ENCODE data around the gene ATCAY. TPM values are rescaled to one million over a fixed set of nuclear protein-coding genes. Genes with fewer than 3 reads are reported as not detected.

The ATCAY gene
- total RNA-seq, 1 donor from 2014 or later = 0.98 TPM

DNA sequence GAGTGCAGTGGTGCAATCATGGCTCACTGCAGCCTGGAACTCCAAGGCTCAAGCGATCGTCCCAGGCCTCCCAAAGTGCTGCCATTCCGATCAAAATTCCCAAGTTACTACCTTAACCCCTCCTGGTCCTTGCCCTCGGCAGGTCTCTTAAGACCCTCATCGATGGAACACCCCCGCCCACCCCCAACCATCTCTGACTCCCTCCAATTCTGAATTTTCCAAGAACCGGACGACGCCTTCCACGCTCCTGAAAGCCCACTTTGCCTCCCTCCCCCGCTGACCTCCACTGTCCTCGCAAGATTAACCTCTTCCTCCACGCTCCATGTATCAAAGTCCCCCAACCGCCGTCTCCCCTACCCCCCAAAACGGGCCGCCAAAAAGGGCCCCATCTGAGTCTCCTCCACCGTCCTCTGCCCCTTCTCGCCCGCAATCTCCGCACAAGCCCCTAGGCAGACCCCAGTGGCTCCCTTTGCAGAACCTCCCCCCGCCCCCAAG lies 89.9 kb downstream of the ATCAY start:
- H3K4me1 ChIP-seq = peaks cover 49% of the 10 kb centered on the region
- no peak for TF ChIP-seq POLR2AphosphoS5 (IDR thresholded peaks at IDR 0.05; ENCODE audit: insufficient read depth in 1 of 2, low read depth in 1 of 2)
- intact Hi-C loops (cut with DNase I) = no loop called here

DNA sequence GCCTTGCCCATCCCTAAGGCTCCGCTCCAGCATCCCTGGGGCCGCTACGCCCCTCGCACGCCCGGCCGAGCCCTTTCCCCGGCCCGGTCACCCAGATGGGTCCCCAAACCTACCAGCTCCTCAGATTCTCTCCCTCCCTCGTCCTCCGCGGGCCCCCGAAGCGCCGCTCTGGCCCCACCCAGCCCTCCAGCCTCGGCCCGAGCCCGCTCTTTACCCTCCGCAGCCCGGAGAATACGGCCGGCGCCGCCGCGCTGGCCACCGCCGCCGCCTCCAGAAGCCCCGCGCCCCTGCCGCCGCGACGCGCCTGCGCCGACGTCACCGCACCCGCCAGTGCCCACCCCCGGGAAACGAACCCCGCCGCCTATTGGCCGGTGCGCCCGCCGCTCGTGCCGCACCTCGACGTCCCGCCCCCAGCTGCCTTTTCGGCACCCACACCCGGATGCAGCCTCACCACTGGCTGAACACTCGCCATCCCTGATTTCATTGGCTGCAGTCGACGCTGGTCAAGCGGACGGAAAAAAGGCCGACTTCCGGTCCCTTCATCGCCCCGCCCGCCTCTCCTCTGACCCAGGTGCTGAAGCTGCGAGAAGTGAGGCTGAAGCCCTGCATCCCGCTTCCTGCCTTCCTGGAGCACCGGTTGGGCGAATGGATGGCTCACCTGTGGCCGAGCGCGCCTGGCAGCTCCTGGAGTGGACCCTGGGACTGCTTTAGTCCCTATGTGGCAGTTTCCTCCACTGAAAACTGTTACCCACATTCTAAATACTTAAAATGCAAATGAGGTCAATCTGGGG lies 90.5 kb downstream of the ATCAY start, which contains the start of gene DAPK3:
Gene DAPK3, minus strand, starts transcription at position 292 of the 791 bp plus-strand sequence. CDS start 1,364 bp downstream, outside the sequence.
- TF ChIP-seq CTCF (IDR thresholded peaks at IDR 0.05) (no peak), POLR2A (IDR thresholded peaks at IDR 0.05) (peak; percentile 51 to 97), POLR2AphosphoS5 (IDR thresholded peaks at IDR 0.05; ENCODE audit: insufficient read depth in 1 of 2, low read depth in 1 of 2) (peak; percentile 70 to 78)
- Histone ChIP-seq H3K4me1 (peaks cover 45% of the 10 kb centered on the region), H3K36me3 (peaks cover 0 to 25% of the 10 kb centered on the region in 2 donors), H3K4me3 (peak within 1 kb of the TSS; percentile 98 to 99), H3K27ac (peak within 1 kb of the TSS; percentile 99), H3K27me3 (no peaks in the 10 kb centered on the region), H3K9me3 (no peaks in the 10 kb centered on the region)
- intact Hi-C loops (cut with DNase I) = no loop called here
- peak in 1 of 2 donors; percentile 98 for DNase-seq (ENCODE audit: extremely low spot score in 2 of 2)

More for the DNA sequence above, 89.9 kb downstream of the ATCAY start:
- Histone ChIP-seq H3K9me3 (no peaks in the 10 kb centered on the region), H3K27me3 (no peaks in the 10 kb centered on the region), H3K36me3 (peaks cover 0 to 21% of the 10 kb centered on the region in 2 donors), H3K27ac (peak overlapping the region; percentile 99), H3K4me3 (peak overlapping the region; percentile 98 to 99)
- DNase-seq (ENCODE audit: extremely low spot score in 2 of 2) = peak in 1 of 2 donors; percentile 88

- Histone ChIP-seq H3K4me3 (no peak overlapping the region), H3K36me3 (peaks cover 0 to 47% of the 10 kb centered on the region in 2 donors), H3K27ac (no peak overlapping the region), H3K9me3 (no peaks in the 10 kb centered on the region), H3K4me1 (peaks cover 4% of the 10 kb centered on the region), H3K27me3 (no peaks in the 10 kb centered on the region)
- intact Hi-C loops (cut with DNase I) = no loop called here
- TF ChIP-seq POLR2AphosphoS5 (IDR thresholded peaks at IDR 0.05; ENCODE audit: insufficient read depth in 1 of 2, low read depth in 1 of 2) = no peak
- TF ChIP-seq CTCF (IDR thresholded peaks at IDR 0.05) = no peak
- no peak for TF ChIP-seq POLR2A (IDR thresholded peaks at IDR 0.05)
- DNase-seq (ENCODE audit: extremely low spot score in 2 of 2) = no peak
These were observed 94.7 kb downstream of the ATCAY start for GRCh38 chr19:3975144-3975543.

DNA sequence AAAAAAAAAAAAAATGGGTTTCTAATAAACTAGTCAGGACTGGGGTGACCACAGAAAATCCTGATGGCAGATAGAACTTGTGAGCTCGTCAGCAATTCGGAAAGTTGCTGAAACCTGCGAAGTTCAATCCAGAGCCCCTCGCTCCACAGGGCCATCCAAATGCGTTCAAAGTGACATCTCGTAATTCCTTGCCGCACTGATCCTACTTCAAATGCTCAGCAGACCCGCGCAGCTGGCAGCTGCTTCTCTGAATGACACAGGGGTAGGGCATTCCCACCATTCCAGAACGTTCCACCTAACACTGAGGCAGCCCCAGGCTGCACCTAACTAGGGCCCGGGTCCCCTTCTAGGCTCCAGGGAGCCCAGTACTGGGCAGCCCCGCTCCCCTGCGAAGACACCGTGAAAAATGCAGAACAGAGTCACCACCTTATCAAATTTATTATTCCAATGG lies 95.2 kb downstream of the ATCAY start:
- TF ChIP-seq CTCF (IDR thresholded peaks at IDR 0.05) (no peak), POLR2A (IDR thresholded peaks at IDR 0.05) (no peak), POLR2AphosphoS5 (IDR thresholded peaks at IDR 0.05; ENCODE audit: insufficient read depth in 1 of 2, low read depth in 1 of 2) (no peak)
- no peaks in the 10 kb centered on the region for H3K27me3 ChIP-seq
- intact Hi-C loops (cut with DNase I) = no loop called here
- no peak overlapping the region for H3K27ac ChIP-seq
- H3K4me3 ChIP-seq = no peak overlapping the region
- no peaks in the 10 kb centered on the region for H3K4me1 ChIP-seq
- no peak for DNase-seq (ENCODE audit: extremely low spot score in 2 of 2)
- H3K36me3 ChIP-seq = peaks cover 0 to 52% of the 10 kb centered on the region in 2 donors
- H3K9me3 ChIP-seq = no peaks in the 10 kb centered on the region

DNA sequence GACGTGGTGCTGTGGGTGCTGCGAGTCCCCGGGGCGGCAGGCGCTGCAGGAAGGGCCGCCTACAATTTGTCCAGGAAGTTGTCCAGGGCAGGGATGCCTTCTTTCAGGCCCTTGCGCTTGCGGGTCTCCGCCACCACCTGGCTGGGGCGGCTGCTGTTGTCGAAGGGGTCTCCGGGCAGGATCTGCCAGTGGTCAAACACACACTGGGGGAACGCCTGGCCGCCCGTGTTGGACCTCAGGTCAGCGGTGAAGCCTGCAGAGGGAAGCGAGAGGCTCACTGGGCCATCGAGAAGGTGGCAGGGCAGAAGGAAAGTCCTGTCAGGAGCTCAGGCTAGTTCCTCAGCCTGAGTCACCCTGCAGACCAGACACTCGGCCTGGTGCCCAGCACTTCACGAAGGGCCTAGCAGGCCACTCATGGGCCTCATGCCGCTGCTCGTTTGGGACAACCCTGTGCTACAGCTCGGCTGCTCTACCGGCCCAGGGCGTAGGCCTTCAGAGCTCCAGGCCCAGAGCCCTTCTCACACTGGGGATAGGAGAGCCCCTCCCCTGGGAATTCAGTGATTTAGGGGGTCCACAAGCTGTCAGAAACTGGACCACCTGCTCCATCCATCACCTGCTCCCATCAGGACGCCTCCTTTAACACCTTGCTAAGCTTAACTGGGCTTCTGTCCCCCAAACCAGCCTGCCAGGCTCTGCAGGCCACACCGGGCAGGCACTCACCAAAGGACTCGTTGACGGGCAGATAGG lies 96.2 kb downstream of the ATCAY start:
- Histone ChIP-seq H3K27ac (no peak overlapping the region), H3K9me3 (no peaks in the 10 kb centered on the region), H3K36me3 (peaks cover 3 to 62% of the 10 kb centered on the region in 2 donors), H3K4me3 (no peak overlapping the region), H3K4me1 (no peaks in the 10 kb centered on the region), H3K27me3 (no peaks in the 10 kb centered on the region)
- intact Hi-C loops (cut with DNase I) = no loop called here
- DNase-seq (ENCODE audit: extremely low spot score in 2 of 2) = no peak
- TF ChIP-seq POLR2A (IDR thresholded peaks at IDR 0.05) (no peak), POLR2AphosphoS5 (IDR thresholded peaks at IDR 0.05; ENCODE audit: insufficient read depth in 1 of 2, low read depth in 1 of 2) (no peak), CTCF (IDR thresholded peaks at IDR 0.05) (no peak)
